Activated CD8-positive, alpha-beta memory T cell treated with anti-CD3 and anti-CD28 coated beads, Interleukin-2, amount 10 ng/mL, durations not matched to agents 7 days and 5 days (primary cell): ENCODE measurements around the gene OPN3. TPM values are rescaled to one million over a fixed set of nuclear protein-coding genes. Genes with fewer than 3 reads are reported as not detected.

Experiments used
- ATAC-seq: fragments of 150-1000 bp; cut with Tn5 transposase; one replicate; pipeline ENCODE4 v1.10.0; 2021; ENCODE audit warnings: moderate library complexity
- CTCF ChIA-PET: fragments of 350-600 bp; sonication (Branson Sonifier 250); formaldehyde crosslinking; loops from one replicate; lab custom pipeline; 2021; ENCODE audit warnings: antibody characterized with exemption; lab: Charles Lee
- DNase-seq: peaks from one replicate; pipeline ENCODE4 v3.0.0-alpha.2; 2020
- H3K27ac Mint-ChIP-seq: one replicate; pipeline ENCODE4 v1.8.0; 2021; ENCODE audit warnings: mild to moderate bottlenecking, mixed read lengths
- H3K27me3 Mint-ChIP-seq: one replicate; pipeline ENCODE4 v1.8.0; 2021; ENCODE audit warnings: mixed read lengths
- H3K36me3 Mint-ChIP-seq: one replicate; pipeline ENCODE4 v1.8.0; 2021; ENCODE audit warnings: mild to moderate bottlenecking, mixed read lengths
- H3K4me1 Mint-ChIP-seq: one replicate; pipeline ENCODE4 v1.8.0; 2021; ENCODE audit warnings: mixed read lengths
- H3K4me3 Mint-ChIP-seq: one replicate; pipeline ENCODE4 v1.8.0; 2021; ENCODE audit warnings: mild to moderate bottlenecking, moderate library complexity, mixed read lengths
- H3K9me3 Mint-ChIP-seq: one replicate; pipeline ENCODE4 v1.8.0; 2022; ENCODE audit warnings: low read depth, mixed read lengths
- total RNA-seq, 2 experiments: library from RNA; stranded (reverse); gene quantifications; one replicate each; pipeline ENCODE4 v1.2.3, GENCODE V29; 2021

The OPN3 gene
- total RNA-seq, 2 experiments from 2014 or later: 9.7 to 11.1 TPM

DNA sequence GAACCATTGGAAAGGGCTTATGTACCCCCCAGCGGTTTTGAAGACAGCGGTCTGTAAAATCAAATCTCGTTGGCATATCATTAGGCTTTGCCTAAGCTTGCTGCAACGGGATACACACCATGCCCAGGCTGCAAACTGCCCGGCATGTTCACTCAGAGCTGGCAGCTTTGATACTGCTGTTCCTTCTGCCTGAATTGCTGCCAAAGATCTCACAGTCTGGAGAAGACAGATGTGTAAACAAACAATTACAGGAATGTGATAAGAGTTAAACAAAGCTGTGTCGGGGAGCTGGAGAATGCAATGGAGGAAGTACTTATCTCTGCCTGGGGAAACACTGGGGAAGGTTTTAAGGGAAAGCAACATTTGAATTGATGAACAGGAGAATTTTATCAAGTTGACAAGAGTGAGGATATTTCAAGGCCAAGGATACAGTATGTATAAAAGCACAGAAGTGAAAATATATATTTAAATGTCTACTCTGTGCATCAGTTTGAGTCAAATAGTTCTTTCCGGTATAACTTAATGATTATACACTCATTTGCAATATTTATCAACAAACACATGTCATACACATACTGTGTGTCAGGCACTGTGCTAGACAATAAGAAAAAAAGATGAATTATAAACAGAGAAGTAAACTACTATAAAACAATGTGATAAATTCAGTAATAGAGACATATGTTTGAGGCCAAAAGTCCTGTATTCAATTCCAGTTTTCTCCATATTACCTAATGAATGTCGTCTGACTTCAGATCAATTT is 29.9 kb downstream of the OPN3 start:
- Mint-ChIP-seq H3K27me3 (no peaks in the 10 kb centered on the region), H3K27ac (no peak overlapping the region), H3K4me1 (peaks cover 17% of the 10 kb centered on the region), H3K36me3 (no peaks in the 10 kb centered on the region), H3K4me3 (no peak overlapping the region), H3K9me3 (no peaks in the 10 kb centered on the region)
- CTCF ChIA-PET: interaction anchor here (0.6 to 3.1 kb wide), 19 partner anchors 12 to 406 kb away, joined by 3 to 25 read pairs (median 4); partner anchors contain the start of genes CHML, KMO, MAP1LC3C and OPN3
- no peak for DNase-seq
- no peak for ATAC-seq

DNA sequence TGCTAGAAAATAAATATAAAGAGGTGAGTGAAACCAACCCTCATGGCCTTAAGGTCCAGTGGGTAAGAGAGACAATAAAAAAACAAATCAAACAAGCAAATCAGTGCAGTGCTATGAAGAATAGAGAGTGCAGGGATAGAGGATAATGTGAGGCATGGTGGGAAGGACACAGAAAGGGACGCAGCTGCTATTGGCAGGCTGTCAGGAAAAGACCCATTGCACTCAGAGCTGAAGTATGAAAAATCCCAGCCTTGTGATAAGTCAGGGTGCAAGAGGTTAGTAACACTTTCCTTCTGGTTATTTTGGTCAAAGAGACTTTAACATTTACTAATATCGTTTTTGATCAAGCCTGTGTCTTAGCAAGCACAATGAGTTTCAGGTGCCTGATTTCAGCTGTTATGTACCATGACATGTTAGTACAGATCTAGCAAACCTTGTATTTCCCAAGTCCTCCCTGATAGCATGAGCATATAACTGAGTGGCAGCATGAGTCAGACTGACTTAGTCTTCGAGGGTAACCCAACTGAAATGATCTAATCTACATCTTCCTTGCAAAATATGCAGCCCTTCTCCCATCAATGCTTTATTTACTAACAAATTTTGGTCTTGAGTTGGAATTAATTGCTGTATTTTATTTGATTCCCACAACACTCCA is 31.7 kb downstream of the OPN3 start:
- no peaks in the 10 kb centered on the region for H3K27me3 Mint-ChIP-seq
- no peak for DNase-seq
- peaks cover 9% of the 10 kb centered on the region for H3K4me1 Mint-ChIP-seq
- no peaks in the 10 kb centered on the region for H3K9me3 Mint-ChIP-seq
- CTCF ChIA-PET: no interaction called here
- no peak overlapping the region for H3K4me3 Mint-ChIP-seq
- H3K36me3 Mint-ChIP-seq: peaks cover under 1% of the 10 kb centered on the region
- no peak overlapping the region for H3K27ac Mint-ChIP-seq
- ATAC-seq: no peak

DNA sequence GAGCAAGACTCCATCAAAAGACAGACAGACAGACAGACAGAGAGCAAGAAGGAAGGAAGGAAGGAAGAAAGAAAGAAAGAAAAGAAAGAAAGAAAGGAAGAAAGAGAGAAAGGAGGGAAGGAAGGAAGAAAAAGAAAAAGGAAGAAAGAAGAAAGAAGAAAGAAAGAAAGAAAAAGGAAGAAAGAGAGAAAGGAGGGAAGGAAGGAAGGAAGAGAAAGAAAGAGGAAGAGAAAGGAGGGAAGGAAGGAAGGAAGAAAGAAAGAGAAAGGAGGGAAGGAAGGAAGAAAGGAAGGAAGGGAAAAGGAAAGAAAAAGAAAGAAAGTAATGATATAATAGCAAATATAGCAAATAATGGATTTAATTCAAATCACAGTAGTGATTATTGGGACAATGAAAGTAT is 32.7 kb downstream of the OPN3 start:
- H3K4me3 Mint-ChIP-seq: no peak overlapping the region
- ATAC-seq (no peak), DNase-seq (no peak)
- CTCF ChIA-PET: no interaction called here
- no peaks in the 10 kb centered on the region for H3K9me3 Mint-ChIP-seq
- H3K4me1 Mint-ChIP-seq: peaks cover 4% of the 10 kb centered on the region
- peaks cover 2% of the 10 kb centered on the region for H3K36me3 Mint-ChIP-seq
- H3K27me3 Mint-ChIP-seq: no peaks in the 10 kb centered on the region
- no peak overlapping the region for H3K27ac Mint-ChIP-seq

DNA sequence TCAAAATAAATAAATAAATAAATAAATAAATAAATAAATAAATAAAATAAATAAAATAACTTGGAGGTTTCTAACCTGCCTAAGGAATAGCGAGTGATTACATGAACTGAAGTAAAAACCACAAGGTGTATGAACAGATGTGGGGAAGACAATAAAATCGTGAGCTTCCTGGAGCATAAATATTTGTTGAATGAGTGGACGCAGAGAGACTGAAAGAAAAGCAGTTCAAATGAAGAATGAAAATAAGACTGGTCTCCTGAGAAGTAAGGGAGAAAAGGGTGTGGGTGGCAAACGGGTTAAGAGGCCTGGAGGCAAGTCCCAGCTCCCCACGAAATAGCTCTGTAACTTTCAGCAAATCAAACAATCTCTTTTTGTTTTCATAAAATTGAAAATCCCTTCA is 33.6 kb downstream of the OPN3 start:
- Mint-ChIP-seq H3K27ac (no peak overlapping the region), H3K27me3 (no peaks in the 10 kb centered on the region), H3K4me3 (no peak overlapping the region), H3K9me3 (no peaks in the 10 kb centered on the region), H3K36me3 (peaks cover 2% of the 10 kb centered on the region), H3K4me1 (peaks cover 4% of the 10 kb centered on the region)
- CTCF ChIA-PET: interaction anchor here (0.6 kb wide), 1 partner anchor 391 kb away, joined by 3 read pairs; no protein-coding TSS in a partner anchor
- DNase-seq (no peak), ATAC-seq (no peak)

DNA sequence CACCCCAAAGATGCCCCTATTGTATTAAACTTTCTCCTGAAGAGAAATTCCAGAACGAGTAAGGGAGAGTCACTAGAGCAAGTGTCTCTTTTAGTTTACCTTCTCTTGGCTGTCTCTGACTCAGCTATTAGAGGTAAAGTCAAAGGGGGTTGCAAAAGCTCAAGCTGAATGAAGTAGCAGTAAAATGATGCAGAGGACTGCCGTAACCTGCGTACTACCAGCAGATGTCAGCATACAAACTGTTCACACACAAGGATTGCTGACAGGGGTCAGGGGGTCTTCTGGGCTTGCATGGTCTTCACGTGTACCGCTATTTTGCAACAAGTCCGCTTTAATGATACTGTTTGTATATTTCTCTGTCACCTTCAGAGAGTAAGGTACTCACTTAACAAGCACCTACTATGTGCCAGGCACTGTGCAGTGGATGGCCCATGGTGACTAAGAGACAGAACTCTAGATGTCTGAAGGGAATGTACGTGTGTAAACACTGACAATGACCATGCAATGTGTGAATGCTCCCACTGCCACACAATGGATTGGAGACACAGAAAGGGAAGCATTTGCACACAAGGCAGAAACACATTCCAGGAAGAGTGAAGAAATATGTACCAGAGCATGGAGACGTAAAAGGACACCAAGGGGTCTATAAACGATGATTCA is 34.9 kb downstream of the OPN3 start:
- CTCF ChIA-PET: interaction anchor here (1.0 kb wide), 1 partner anchor 16 kb away, joined by 3 read pairs; no protein-coding TSS in a partner anchor
- Mint-ChIP-seq H3K36me3 (peaks cover 3% of the 10 kb centered on the region), H3K27me3 (no peaks in the 10 kb centered on the region), H3K4me1 (peaks cover 5% of the 10 kb centered on the region), H3K27ac (no peak overlapping the region), H3K9me3 (no peaks in the 10 kb centered on the region), H3K4me3 (no peak overlapping the region)
- ATAC-seq (no peak), DNase-seq (no peak)

DNA sequence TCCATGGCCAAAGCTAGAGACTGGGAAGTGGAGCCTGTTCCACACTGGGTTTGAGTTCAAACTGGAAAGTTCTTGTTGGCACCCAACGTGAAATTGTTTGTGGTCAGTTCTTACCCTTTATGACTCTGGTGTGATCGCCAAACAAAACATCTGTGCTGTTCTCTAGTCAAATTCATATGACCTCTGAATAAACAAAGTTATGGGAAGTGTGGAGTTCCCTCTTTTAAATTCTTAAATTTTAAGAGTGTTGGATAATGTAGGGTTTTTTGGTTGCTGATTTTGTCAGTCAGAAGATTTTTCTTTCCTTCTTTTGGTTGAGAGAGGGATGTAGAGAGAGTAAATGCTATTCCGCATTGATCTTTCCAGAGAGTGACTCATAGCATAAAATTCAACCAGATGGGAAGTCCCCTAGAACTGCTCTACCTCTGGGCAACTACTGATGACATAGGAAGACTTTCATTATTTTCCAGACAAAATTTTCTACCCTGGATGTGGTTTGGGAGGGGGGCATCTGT is 36.4 kb downstream of the OPN3 start:
- H3K27ac Mint-ChIP-seq: no peak overlapping the region
- H3K4me1 Mint-ChIP-seq: peaks cover 4% of the 10 kb centered on the region
- DNase-seq (no peak), ATAC-seq (no peak)
- CTCF ChIA-PET: no interaction called here
- no peaks in the 10 kb centered on the region for H3K27me3 Mint-ChIP-seq
- peaks cover 3% of the 10 kb centered on the region for H3K36me3 Mint-ChIP-seq
- no peak overlapping the region for H3K4me3 Mint-ChIP-seq
- no peaks in the 10 kb centered on the region for H3K9me3 Mint-ChIP-seq

DNA sequence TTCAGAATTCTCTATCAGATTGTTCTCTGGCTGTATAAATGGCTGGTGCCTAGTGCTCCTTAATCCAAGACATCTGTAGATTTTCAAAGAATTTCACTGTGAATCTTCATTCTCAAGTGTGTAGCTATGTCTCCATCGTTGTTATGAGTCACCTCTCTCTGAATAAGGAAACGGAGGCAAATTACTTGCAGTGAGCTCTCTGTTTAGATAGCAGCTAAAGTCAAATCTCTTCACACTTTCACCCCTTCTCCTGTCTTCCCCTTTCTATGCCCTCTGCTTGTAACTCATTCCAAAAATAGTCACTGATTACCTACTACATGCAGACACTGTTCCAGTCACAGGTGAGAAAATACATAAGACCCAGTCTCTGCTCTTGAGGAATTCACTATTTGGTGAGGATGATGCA is 39.7 kb downstream of the OPN3 start:
- no peaks in the 10 kb centered on the region for H3K27me3 Mint-ChIP-seq
- no peaks in the 10 kb centered on the region for H3K9me3 Mint-ChIP-seq
- H3K4me1 Mint-ChIP-seq: peaks cover 1% of the 10 kb centered on the region
- H3K27ac Mint-ChIP-seq: no peak overlapping the region
- peaks cover 5% of the 10 kb centered on the region for H3K36me3 Mint-ChIP-seq
- ATAC-seq (no peak), DNase-seq (no peak)
- CTCF ChIA-PET: no interaction called here
- H3K4me3 Mint-ChIP-seq: no peak overlapping the region

DNA sequence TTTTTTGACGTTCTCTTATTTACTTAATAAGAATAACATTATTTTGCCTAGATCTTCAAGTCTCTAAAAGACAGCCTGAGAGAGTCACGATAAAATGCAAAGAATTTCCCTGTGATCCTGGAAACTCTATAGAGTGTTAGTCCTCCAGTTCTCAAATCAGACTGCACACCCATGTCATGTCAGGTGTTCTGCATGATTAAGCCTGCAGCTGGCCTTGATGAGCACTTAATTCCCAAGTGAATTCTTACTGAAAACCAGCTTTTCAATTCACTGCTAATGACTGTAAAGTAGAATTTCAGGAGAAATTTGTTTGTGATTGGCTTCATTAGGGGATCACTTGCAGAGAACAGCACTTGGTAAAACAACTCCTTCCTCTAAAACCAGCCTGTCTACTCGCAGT is 41.9 kb downstream of the OPN3 start:
- no peak overlapping the region for H3K4me3 Mint-ChIP-seq
- peaks cover 7% of the 10 kb centered on the region for H3K36me3 Mint-ChIP-seq
- DNase-seq: no peak
- CTCF ChIA-PET: interaction anchor here (1.7 kb wide), 1 partner anchor 13 kb away, joined by 10 read pairs; no protein-coding TSS in a partner anchor
- no peaks in the 10 kb centered on the region for H3K9me3 Mint-ChIP-seq
- no peak overlapping the region for H3K27ac Mint-ChIP-seq
- no peaks in the 10 kb centered on the region for H3K27me3 Mint-ChIP-seq
- peaks cover 1% of the 10 kb centered on the region for H3K4me1 Mint-ChIP-seq
- no peak for ATAC-seq

DNA sequence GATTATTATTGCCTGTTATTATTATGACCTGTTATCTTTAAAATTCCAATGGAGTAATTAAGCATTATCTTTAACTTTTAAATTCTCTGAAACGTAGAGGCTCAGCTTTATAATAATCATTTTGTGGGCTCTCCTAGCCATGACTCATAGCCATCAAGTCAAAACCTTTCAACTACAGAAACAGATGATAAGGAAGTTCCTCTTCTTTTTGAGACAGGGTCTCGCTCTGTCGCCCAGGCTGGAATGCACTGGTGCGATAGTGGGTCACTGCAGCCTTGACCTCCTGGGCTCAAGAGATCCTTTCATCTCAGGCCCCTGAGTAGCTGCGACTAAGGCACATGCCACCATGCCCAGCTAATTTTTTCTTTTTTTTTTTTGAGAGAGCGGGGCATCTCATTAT is 43.5 kb downstream of the OPN3 start:
- H3K9me3 Mint-ChIP-seq: no peaks in the 10 kb centered on the region
- H3K27ac Mint-ChIP-seq: no peak overlapping the region
- H3K4me1 Mint-ChIP-seq: peaks cover 7% of the 10 kb centered on the region
- CTCF ChIA-PET: no interaction called here
- no peaks in the 10 kb centered on the region for H3K27me3 Mint-ChIP-seq
- DNase-seq (no peak), ATAC-seq (no peak)
- no peak overlapping the region for H3K4me3 Mint-ChIP-seq
- H3K36me3 Mint-ChIP-seq: peaks cover 7% of the 10 kb centered on the region

DNA sequence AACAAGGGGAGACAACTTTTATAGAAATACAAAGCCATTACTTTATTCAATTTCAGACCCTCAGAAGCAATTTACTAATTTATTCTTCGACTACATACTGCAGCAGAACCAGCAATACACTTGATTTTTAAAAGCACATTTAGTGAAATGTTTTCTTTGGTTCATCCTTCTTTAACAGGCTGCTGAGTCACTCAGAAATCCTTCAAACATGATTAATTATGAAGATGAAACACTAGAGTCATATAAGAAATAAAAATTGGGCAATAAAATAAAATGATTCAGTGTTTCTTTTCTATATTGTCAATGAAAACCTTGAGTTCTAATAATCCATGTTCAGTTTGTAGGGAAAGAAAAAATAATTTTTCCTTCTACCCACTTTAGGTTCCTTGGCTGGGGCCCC is 47.0 kb downstream of the OPN3 start:
- H3K36me3 Mint-ChIP-seq: peaks cover 6% of the 10 kb centered on the region
- ATAC-seq: no peak
- H3K4me3 Mint-ChIP-seq: no peak overlapping the region
- no peak overlapping the region for H3K27ac Mint-ChIP-seq
- no peaks in the 10 kb centered on the region for H3K9me3 Mint-ChIP-seq
- no peaks in the 10 kb centered on the region for H3K27me3 Mint-ChIP-seq
- DNase-seq: no peak
- CTCF ChIA-PET: no interaction called here
- H3K4me1 Mint-ChIP-seq: peaks cover 6% of the 10 kb centered on the region

DNA sequence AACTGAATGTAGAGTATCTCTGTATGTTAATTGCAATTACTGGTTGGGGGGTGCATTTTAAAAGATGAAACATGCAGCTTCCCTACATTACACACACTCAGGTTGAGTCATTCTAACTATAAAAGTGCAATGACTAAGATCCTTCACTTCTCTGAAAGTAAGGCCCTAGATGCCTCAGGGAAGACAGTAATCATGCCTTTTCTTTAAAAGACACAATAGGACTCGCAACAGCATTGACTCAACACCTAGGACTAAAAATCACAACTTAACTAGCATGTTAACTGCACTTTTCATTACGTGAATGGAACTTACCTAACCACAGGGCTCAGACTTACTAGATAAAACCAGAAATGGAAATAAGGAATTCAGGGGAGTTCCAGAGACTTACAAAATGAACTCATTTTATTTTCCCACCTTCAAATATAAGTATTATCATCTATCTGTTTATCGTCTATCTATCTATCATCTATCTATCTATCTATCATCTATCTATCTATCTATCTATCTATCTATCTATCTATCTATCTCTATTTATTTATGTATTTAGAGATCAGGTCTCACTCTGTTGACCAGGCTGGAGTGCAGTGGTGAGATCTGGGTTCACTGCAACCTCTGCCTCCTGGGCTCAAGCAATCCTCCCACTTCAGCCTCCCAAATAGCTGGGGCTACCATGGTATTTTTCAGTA is 47.8 kb downstream of the OPN3 start:
- CTCF ChIA-PET: no interaction called here
- Mint-ChIP-seq H3K4me3 (no peak overlapping the region), H3K9me3 (no peaks in the 10 kb centered on the region), H3K36me3 (peaks cover 6% of the 10 kb centered on the region), H3K27me3 (no peaks in the 10 kb centered on the region), H3K27ac (no peak overlapping the region), H3K4me1 (peaks cover 6% of the 10 kb centered on the region)
- DNase-seq: no peak
- peak; percentile 55 for ATAC-seq

DNA sequence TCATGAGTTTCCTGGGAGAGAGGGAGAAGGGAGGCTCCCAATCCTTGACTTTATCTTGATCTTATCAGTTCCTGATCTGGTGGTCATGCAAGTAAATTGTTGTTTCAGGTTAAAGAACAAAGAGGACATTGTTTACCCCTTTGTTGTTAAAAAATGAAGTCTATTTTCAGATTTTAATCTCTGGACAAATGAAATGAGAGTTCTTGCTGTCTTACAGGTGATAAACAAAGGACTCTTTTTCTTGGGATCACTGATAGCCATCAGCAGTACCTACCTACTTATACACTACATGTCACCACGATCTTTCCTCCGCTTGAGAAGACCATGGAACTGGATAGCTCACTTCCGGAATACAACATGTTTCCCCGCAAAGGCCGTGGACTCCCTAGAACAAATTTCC is 48.4 kb downstream of the OPN3 start:
- Mint-ChIP-seq H3K4me3 (no peak overlapping the region), H3K36me3 (peaks cover 6% of the 10 kb centered on the region), H3K27me3 (no peaks in the 10 kb centered on the region), H3K27ac (no peak overlapping the region), H3K9me3 (no peaks in the 10 kb centered on the region), H3K4me1 (peaks cover 6% of the 10 kb centered on the region)
- CTCF ChIA-PET: interaction anchor here (1.3 kb wide), 1 partner anchor 20 kb away, joined by 5 read pairs; no protein-coding TSS in a partner anchor
- ATAC-seq (no peak), DNase-seq (no peak)

DNA sequence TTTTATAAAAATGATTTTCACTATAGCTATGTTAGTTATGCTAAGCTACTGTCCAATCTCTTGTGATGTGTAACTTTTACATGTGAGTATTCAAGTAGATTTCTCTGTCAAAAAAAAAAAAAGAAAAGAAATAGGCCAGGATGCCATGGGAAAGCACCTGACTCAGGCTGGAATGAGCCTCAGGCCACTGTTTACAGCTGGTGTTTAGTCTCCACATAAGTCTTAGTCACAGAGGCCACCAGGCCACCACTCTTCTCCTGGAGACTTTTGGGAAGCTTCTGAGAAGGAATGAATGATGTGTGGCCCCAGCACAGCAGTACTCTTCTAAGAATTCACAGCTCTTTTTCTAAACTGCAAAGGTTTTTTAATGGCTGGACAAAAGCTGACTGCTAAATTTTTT is 48.9 kb downstream of the OPN3 start:
- H3K27ac Mint-ChIP-seq: no peak overlapping the region
- ATAC-seq: no peak
- H3K4me1 Mint-ChIP-seq: peaks cover 6% of the 10 kb centered on the region
- no peak overlapping the region for H3K4me3 Mint-ChIP-seq
- no peaks in the 10 kb centered on the region for H3K9me3 Mint-ChIP-seq
- CTCF ChIA-PET: interaction anchor here (1.3 kb wide), 1 partner anchor 20 kb away, joined by 5 read pairs; no protein-coding TSS in a partner anchor
- H3K27me3 Mint-ChIP-seq: no peaks in the 10 kb centered on the region
- H3K36me3 Mint-ChIP-seq: peaks cover 5% of the 10 kb centered on the region
- DNase-seq: no peak
